Hepatocyte (in vitro differentiated cells): Measurements from ENCODE around the gene NAV3.
"Not testable (repeated sequence)": the region's sequence is repeated elsewhere in the genome, so short reads cannot be mapped to it uniquely, and the experiment has no call there.

Experiments used
- EZH2 ChIP-seq: fragments of 200-600 bp; sonication (generic); IDR thresholded peaks from 2 replicates; pipeline ENCODE4 v1.6.1; 2016; ENCODE audit warnings: antibody characterized with exemption, mild to moderate bottlenecking, borderline replicate concordance
- EZH2phosphoT487 ChIP-seq: fragments of 200-600 bp; sonication (generic); IDR thresholded peaks from one replicate; pipeline ENCODE4 v1.6.1; 2018; ENCODE audit warnings: antibody characterized with exemption, mild to moderate bottlenecking, low read depth, moderate library complexity; ENCODE audit not compliant: unreplicated experiment, severe bottlenecking
- TF ChIP-seq, protein P1 (sequence below): fragments of 200-600 bp; sonication (generic); IDR thresholded peaks from 2 replicates; pipeline ENCODE4 v1.5.1; 2016; ENCODE audit warnings: antibody characterized with exemption, mild to moderate bottlenecking; ENCODE audit not compliant: poor library complexity

DNA sequence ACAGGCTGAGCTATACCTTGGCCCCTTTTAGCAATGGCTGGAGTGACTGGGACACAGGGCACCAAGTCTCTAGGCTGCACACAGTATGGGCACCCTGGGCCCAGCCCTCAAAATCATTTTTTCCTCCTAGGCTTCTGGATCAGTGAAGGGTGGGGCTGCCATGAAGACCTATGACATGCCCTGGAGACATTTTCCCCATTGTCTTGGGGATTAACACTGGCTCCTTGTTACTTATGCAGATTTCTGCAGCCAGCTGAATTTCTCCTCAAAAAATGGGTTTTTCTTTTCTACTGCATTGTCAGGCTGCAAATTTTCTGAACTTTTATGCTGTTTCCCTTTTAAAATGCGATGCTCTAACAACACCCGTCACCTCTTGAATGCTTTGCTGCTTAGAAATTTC lies 272.1 kb downstream of the NAV3 start:
- TF ChIP-seq, protein P1, sequence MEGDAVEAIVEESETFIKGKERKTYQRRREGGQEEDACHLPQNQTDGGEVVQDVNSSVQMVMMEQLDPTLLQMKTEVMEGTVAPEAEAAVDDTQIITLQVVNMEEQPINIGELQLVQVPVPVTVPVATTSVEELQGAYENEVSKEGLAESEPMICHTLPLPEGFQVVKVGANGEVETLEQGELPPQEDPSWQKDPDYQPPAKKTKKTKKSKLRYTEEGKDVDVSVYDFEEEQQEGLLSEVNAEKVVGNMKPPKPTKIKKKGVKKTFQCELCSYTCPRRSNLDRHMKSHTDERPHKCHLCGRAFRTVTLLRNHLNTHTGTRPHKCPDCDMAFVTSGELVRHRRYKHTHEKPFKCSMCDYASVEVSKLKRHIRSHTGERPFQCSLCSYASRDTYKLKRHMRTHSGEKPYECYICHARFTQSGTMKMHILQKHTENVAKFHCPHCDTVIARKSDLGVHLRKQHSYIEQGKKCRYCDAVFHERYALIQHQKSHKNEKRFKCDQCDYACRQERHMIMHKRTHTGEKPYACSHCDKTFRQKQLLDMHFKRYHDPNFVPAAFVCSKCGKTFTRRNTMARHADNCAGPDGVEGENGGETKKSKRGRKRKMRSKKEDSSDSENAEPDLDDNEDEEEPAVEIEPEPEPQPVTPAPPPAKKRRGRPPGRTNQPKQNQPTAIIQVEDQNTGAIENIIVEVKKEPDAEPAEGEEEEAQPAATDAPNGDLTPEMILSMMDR, result not testable (repeated sequence)
- not testable (repeated sequence) for TF ChIP-seq EZH2phosphoT487, EZH2
